DLD1 (cell line): Measurements from ENCODE around the gene CNOT3.

ENCODE experiments used
- in situ Hi-C: cut with HindIII; loops from 2 replicates; pipeline ENCODE4 v1.10.0; 2017; ENCODE audit warnings: low sequenced_read_pairs

Gene CNOT3

GRCh38 chr19:54115109-54116063 lies 22.2 kb upstream of the CNOT3 start, which contains the start of the genes PRPF31 and TFPT:
TSS of gene PRPF31 (plus strand) at chr19:54115754. CDS start at chr19:54118279, 2,525 bp downstream.
TSS of gene TFPT (minus strand) at chr19:54115657. CDS start at chr19:54115269, 388 bp downstream.
- in situ Hi-C loops, result no loop called here

- in situ Hi-C loops, result no loop called here
Measured at GRCh38 chr19:54121259-54121658, 16.3 kb upstream of the CNOT3 start.

GRCh38 chr19:54123682-54124081 lies 13.9 kb upstream of the CNOT3 start:
- in situ Hi-C loops, result no loop called here

GRCh38 chr19:54124393-54124792 lies 13.2 kb upstream of the CNOT3 start:
- in situ Hi-C loops, result no loop called here

- in situ Hi-C loops, result no loop called here
Measured at GRCh38 chr19:54125713-54126112, 11.8 kb upstream of the CNOT3 start.

- in situ Hi-C loops, result no loop called here
Measured at GRCh38 chr19:54127688-54128440, 9.7 kb upstream of the CNOT3 start.

GRCh38 chr19:54128441-54128725 lies 9.2 kb upstream of the CNOT3 start:
- in situ Hi-C loops, result no loop called here

- in situ Hi-C loops, result no loop called here
Measured at GRCh38 chr19:54128796-54129616, 8.6 kb upstream of the CNOT3 start.

GRCh38 chr19:54129617-54129996 lies 8.0 kb upstream of the CNOT3 start:
- in situ Hi-C loops, result no loop called here

- in situ Hi-C loops, result no loop called here
Measured at GRCh38 chr19:54133312-54133956, 4.1 kb upstream of the CNOT3 start.

- in situ Hi-C loops, result no loop called here
Measured at GRCh38 chr19:54133957-54134590, 3.5 kb upstream of the CNOT3 start.

GRCh38 chr19:54136086-54136863 lies 1.3 kb upstream of the CNOT3 start:
- in situ Hi-C loops, result no loop called here

GRCh38 chr19:54136864-54137698 lies 481 bp upstream of the CNOT3 start:
- in situ Hi-C loops, result no loop called here

GRCh38 chr19:54138489-54139256 lies 1.1 kb downstream of the CNOT3 start:
- in situ Hi-C loops, result no loop called here

- in situ Hi-C loops, result no loop called here
Measured at GRCh38 chr19:54141356-54141755, 3.8 kb downstream of the CNOT3 start.

GRCh38 chr19:54142166-54142780 lies 4.7 kb downstream of the CNOT3 start:
- in situ Hi-C loops, result no loop called here

GRCh38 chr19:54145541-54146158 lies 8.1 kb downstream of the CNOT3 start:
- in situ Hi-C loops, result no loop called here
